ENCODE results near the gene AMN. TPM values are rescaled to one million over a fixed set of nuclear protein-coding genes. Genes with fewer than 3 reads are reported as not detected.

Gene AMN
- polyA plus RNA-seq, 1 of the 3 experiments (the other 2 are of a cell fraction), result 0.03 TPM

GRCh38 chr14:102920998-102921304 lies 1.5 kb upstream of the AMN start:
- no peaks in the 10 kb centered on the region for H3K79me2 ChIP-seq (ENCODE audit: insufficient read depth)
- H3K36me3 ChIP-seq (replicated peaks in 1 of 2; ENCODE audit: control insufficient read depth in 1 of 2, insufficient read depth in 2 of 2, low read length in 1 of 2), result no peaks in the 10 kb centered on the region
- no peak overlapping the region for H3K4me2 ChIP-seq
- ChIA-PET CTCF (no interaction called here), POLR2A (no interaction called here)
- WGBS (ENCODE audit: low lambda C conversion rate), result 93% methylated on average over 1 of the region's 1 CpG
- H3F3A ChIP-seq (replicated peaks; ENCODE audit: insufficient read depth), result no peaks in the 10 kb centered on the region
- H3K9me3 ChIP-seq, result no peaks in the 10 kb centered on the region
- H3K27me3 ChIP-seq (ENCODE audit: insufficient read depth), result no peaks in the 10 kb centered on the region; the same call in 1 of the 2 replicates
- no peak for DNase-seq
- no peaks in the 10 kb centered on the region for H3K9me2 ChIP-seq
- no peak overlapping the region for H3K4me3 ChIP-seq (ENCODE audit: low read depth in 2 of 2, low read length in 1 of 2)
- TF ChIP-seq ZBTB33 (IDR thresholded peaks at IDR 0.05; ENCODE audit: borderline replicate concordance, low read depth) (no peak), JUND (IDR thresholded peaks at IDR 0.05) (no peak), RCOR1 (IDR thresholded peaks at IDR 0.05; ENCODE audit: low read length) (no peak), RXRA (IDR thresholded peaks at IDR 0.05; ENCODE audit: borderline replicate concordance, low read depth) (no peak), CTCF (IDR thresholded peaks at IDR 0.05) (no peak), REST (IDR thresholded peaks at IDR 0.05; ENCODE audit: low read depth, low read length) (no peak), TCF12 (IDR thresholded peaks at IDR 0.05) (no peak), FOXM1 (IDR thresholded peaks at IDR 0.05; ENCODE audit: low read depth) (no peak), SMC3 (IDR thresholded peaks at IDR 0.05; ENCODE audit: low read depth, low read length) (no peak), CHD2 (IDR thresholded peaks at IDR 0.05; ENCODE audit: low read length, partially characterized antibody) (no peak), FOSL2 (IDR thresholded peaks at IDR 0.05; ENCODE audit: borderline replicate concordance, low read depth) (no peak), NFIC (IDR thresholded peaks at IDR 0.05; ENCODE audit: borderline replicate concordance) (no peak), GATA2 (CRISPR knock-in tag; IDR thresholded peaks at IDR 0.05) (no peak), SIN3A (IDR thresholded peaks at IDR 0.05; ENCODE audit: borderline replicate concordance, low read depth, low read length) (no peak), NRF1 (IDR thresholded peaks at IDR 0.05; ENCODE audit: low read depth, low read length) (no peak), USF2 (IDR thresholded peaks at IDR 0.05; ENCODE audit: borderline replicate concordance, low read depth, low read length) (no peak), MAX (IDR thresholded peaks at IDR 0.05; ENCODE audit: low read depth) (no peak), TEAD4 (IDR thresholded peaks at IDR 0.05; ENCODE audit: borderline replicate concordance, insufficient read depth) (no peak), ELF1 (IDR thresholded peaks at IDR 0.05) (no peak)
- no peaks in the 10 kb centered on the region for H3K4me1 ChIP-seq (ENCODE audit: control insufficient read depth in 1 of 2, insufficient read depth in 2 of 2, low read depth in 1 of 2, low read length in 1 of 2)
- no peak overlapping the region for H3K27ac ChIP-seq (ENCODE audit: low read depth in 2 of 2, low read length in 1 of 2)
- H4K20me1 ChIP-seq (ENCODE audit: insufficient read depth), result no peaks in the 10 kb centered on the region
- H2AFZ ChIP-seq (ENCODE audit: low read depth), result no peak overlapping the region
- no peak overlapping the region for H3K9ac ChIP-seq
